ENCODE data around the gene VAV1. TPM values are rescaled to one million over a fixed set of nuclear protein-coding genes. Genes with fewer than 3 reads are reported as not detected.

VAV1 gene
- total and polyA plus RNA-seq, 2 donors (not counting 3 experiments of a cell fraction or from before 2014, with no cell fraction given), result not detected

GRCh38 chr19:6730941-6731670 is 41.4 kb upstream of the VAV1 start:
- Histone ChIP-seq H3K9me1 (replicated peaks; ENCODE audit: control insufficient read depth, extremely low read depth, insufficient read depth, low read length) (no peaks in the 10 kb centered on the region), H3K9me3 (replicated peaks; ENCODE audit: control insufficient read depth, insufficient read depth, low read length) (no peaks in the 10 kb centered on the region), H3K4me1 (ENCODE audit: control insufficient read depth, extremely low read depth, insufficient read depth, low read length) (peaks cover 22% of the 10 kb centered on the region), H2AFZ (ENCODE audit: low read depth, low read length) (no peak overlapping the region), H3K27me3 (ENCODE audit: control insufficient read depth in 2 of 2, insufficient read depth in 2 of 2, low read length in 2 of 2) (no peaks in the 10 kb centered on the region), H3K4me3 (replicated peaks in 1 of 3; ENCODE audit: insufficient read depth in 1 of 3, low read depth in 1 of 3, low read length in 3 of 3) (no peak overlapping the region), H3K79me2 (ENCODE audit: control insufficient read depth, insufficient read depth, low read length) (no peaks in the 10 kb centered on the region), H4K20me1 (replicated peaks; ENCODE audit: control insufficient read depth, extremely low read depth, insufficient read depth, low read length) (no peaks in the 10 kb centered on the region), H3K36me3 (ENCODE audit: control insufficient read depth in 2 of 2, extremely low read depth in 1 of 2, insufficient read depth in 2 of 2, low read length in 2 of 2) (peaks cover 0 to 5% of the 10 kb centered on the region in 2 experiments), H3K9ac (replicated peaks; ENCODE audit: extremely low read depth, insufficient read depth, low read length) (no peak overlapping the region), H3K4me2 (ENCODE audit: insufficient read depth, low read length) (no peak overlapping the region), H3K27ac (ENCODE audit: insufficient read depth, low read depth, low read length) (no peak overlapping the region)
- TF ChIP-seq JUN (IDR thresholded peaks at IDR 0.05; ENCODE audit: borderline replicate concordance, insufficient read depth, insufficient read length, low read depth), result no peak
- no peak for TF ChIP-seq EZH2 (IDR thresholded peaks at IDR 0.05; ENCODE audit: borderline replicate concordance, low read depth, low read length, severe bottlenecking)
- no peak for TF ChIP-seq FOS (IDR thresholded peaks at IDR 0.05; ENCODE audit: borderline replicate concordance, insufficient read depth, low read length)
- TF ChIP-seq POLR2A (IDR thresholded peaks at IDR 0.05; ENCODE audit: low read depth, low read length), result no peak
- TF ChIP-seq CTCF (IDR thresholded peaks at IDR 0.05; ENCODE audit: extremely low read depth in 1 of 2, insufficient read depth in 1 of 2, low read depth in 1 of 2, low read length in 2 of 2), result no peak
- no peak for TF ChIP-seq POLR2AphosphoS5 (IDR thresholded peaks at IDR 0.05; ENCODE audit: insufficient read depth, low read depth, low read length)
- TF ChIP-seq GATA2 (IDR thresholded peaks at IDR 0.05; ENCODE audit: insufficient read depth, insufficient read length, low read depth, low read length), result no peak
- TF ChIP-seq MYC (IDR thresholded peaks at IDR 0.05; ENCODE audit: low read depth, low read length), result no peak
- TF ChIP-seq MAX (IDR thresholded peaks at IDR 0.05; ENCODE audit: insufficient read depth, insufficient read length), result no peak
- no peak for FAIRE-seq
- ChIA-PET POLR2A (interaction anchor here (0.7 kb wide), 1 partner anchor 15 kb away, joined by 5 read pairs; no protein-coding TSS in a partner anchor), CTCF (no interaction called here)
- dilution Hi-C loops (cut with MboI; ENCODE audit: extremely low pct_ligation_motif_present, low sequenced_read_pairs) (no loop called here), intact Hi-C loops (cut with micrococcal nuclease) (loop anchor here (10.0 kb wide), 2 partner anchors 56 to 306 kb away; partner anchors contain the start of genes KHSRP and TNFSF14)
- BruUV-seq (replicated peaks), result no TSS peak
- no peak for DNase-seq (ENCODE audit: low read depth, low spot score)
